HepG2 (cell line): ENCODE measurements around the gene NPTXR. TPM values are rescaled to one million over a fixed set of nuclear protein-coding genes. Genes with fewer than 3 reads are reported as not detected.

Experiments used
- AHDC1 ChIP-seq: sonication (generic); formaldehyde crosslinking; IDR thresholded peaks from 2 replicates; pipeline ENCODE4 v1.5.1; 2020; ENCODE audit warnings: mild to moderate bottlenecking, missing genetic modification reagents, borderline replicate concordance
- AKAP8 ChIP-seq: sonication (generic); formaldehyde crosslinking; IDR thresholded peaks from 2 replicates; pipeline ENCODE4 v1.5.1; 2020; ENCODE audit warnings: mild to moderate bottlenecking, missing genetic modification reagents
- E2F5 ChIP-seq: sonication (generic); formaldehyde crosslinking; conservative IDR thresholded peaks from 2 replicates; pipeline ENCODE4 v1.4.0; 2020; ENCODE audit warnings: missing genetic modification reagents
- JDP2 ChIP-seq: sonication (generic); formaldehyde crosslinking; IDR thresholded peaks from 2 replicates; pipeline ENCODE4 v1.8.1; 2022; ENCODE audit warnings: missing genetic modification reagents, borderline replicate concordance
- MATR3 ChIP-seq: sonication (generic); formaldehyde crosslinking; IDR thresholded peaks from 2 replicates; pipeline ENCODE4 v1.4.0; 2020; ENCODE audit warnings: missing genetic modification reagents
- MYPOP ChIP-seq: sonication (generic); formaldehyde crosslinking; IDR thresholded peaks from 2 replicates; pipeline ENCODE4 v1.8.1; 2023; ENCODE audit warnings: mild to moderate bottlenecking, moderate library complexity, missing genetic modification reagents
- PHF8 ChIP-seq: sonication (generic); formaldehyde crosslinking; IDR thresholded peaks from 2 replicates; pipeline ENCODE4 v1.5.0; 2020; ENCODE audit warnings: missing genetic modification reagents
- PITX1 ChIP-seq: sonication (generic); formaldehyde crosslinking; IDR thresholded peaks from 2 replicates; pipeline ENCODE4 v1.5.1; 2020; ENCODE audit warnings: mild to moderate bottlenecking, missing genetic modification reagents
- POLR2AphosphoS2 ChIP-seq: IDR thresholded peaks from 2 replicates; pipeline ENCODE4 v1.6.1; 2011; ENCODE audit warnings: low read depth, low read length, improper control_type of control experiment
- RELA ChIP-seq: sonication (generic); formaldehyde crosslinking; IDR thresholded peaks from 2 replicates; pipeline ENCODE4 v1.4.0; 2020; ENCODE audit warnings: missing genetic modification reagents
- SNAI1 ChIP-seq: sonication (generic); formaldehyde crosslinking; IDR thresholded peaks from 2 replicates; pipeline ENCODE4 v1.5.0; 2020; ENCODE audit warnings: mild to moderate bottlenecking, missing genetic modification reagents, borderline replicate concordance
- SRSF4 ChIP-seq: fragments of 200-400 bp; formaldehyde crosslinking; IDR thresholded peaks from one replicate; pipeline ENCODE4 v1.6.1; 2018; ENCODE audit warnings: mild to moderate bottlenecking, low read depth, low read length, moderate library complexity; ENCODE audit not compliant: poor library complexity, severe bottlenecking
- TMF1 ChIP-seq: sonication (generic); formaldehyde crosslinking; IDR thresholded peaks from 2 replicates; pipeline ENCODE4 v1.8.1; 2022; ENCODE audit warnings: low read depth, missing genetic modification reagents
- ZBTB10 ChIP-seq: sonication (generic); formaldehyde crosslinking; IDR thresholded peaks from 2 replicates; pipeline ENCODE4 v1.4.0; 2020; ENCODE audit warnings: missing genetic modification reagents, borderline replicate concordance
- ZNF468 ChIP-seq: sonication (generic); formaldehyde crosslinking; IDR thresholded peaks from 2 replicates; pipeline ENCODE4 v1.8.0; 2022; ENCODE audit warnings: mild to moderate bottlenecking, moderate library complexity, missing genetic modification reagents
- ZNF546 ChIP-seq: sonication (generic); formaldehyde crosslinking; conservative IDR thresholded peaks from 2 replicates; pipeline ENCODE4 v1.8.1; 2023; ENCODE audit warnings: mild to moderate bottlenecking, missing genetic modification reagents
- ZNF749 ChIP-seq: sonication (generic); formaldehyde crosslinking; IDR thresholded peaks from 2 replicates; pipeline ENCODE4 v1.8.0; 2022; ENCODE audit warnings: mild to moderate bottlenecking, missing genetic modification reagents, moderate library complexity, borderline replicate concordance
- ZNF800 ChIP-seq: sonication (generic); formaldehyde crosslinking; IDR thresholded peaks from 2 replicates; pipeline ENCODE4 v1.4.0; 2020; ENCODE audit warnings: missing genetic modification reagents
- polyA plus RNA-seq, 8 experiments: library from polyadenylated mRNA; depleted of rRNA in 3 of 8; stranded (reverse) in 7 of 8; unstranded in 1 of 8; fragments of >200 nt; fragmentation: Illumina TruSeq in 4 of 8; extraction: Trizol in 4 of 8; gene quantifications; 2 replicates each; pipeline versions ENCODE4 v1.2.1 to v1.2.3, GENCODE V29; 2011 to 2016; ENCODE audit warnings: low read depth in 4 of 8, missing spikeins in 1 of 8, mixed read lengths in 1 of 8; ENCODE audit not compliant: insufficient read depth in 1 of 8
- total RNA-seq, 5 experiments: library from RNA; depleted of rRNA; stranded (reverse); fragments of >200 nt; fragmentation: Illumina TruSeq; extraction: Trizol; gene quantifications; 2 replicates each; pipeline ENCODE4 v1.2.3, GENCODE V29; 2016; ENCODE audit warnings: low read depth in 1 of 5

Gene NPTXR
- total and polyA plus RNA-seq, 2 of the 13 experiments (the other 11 are each of a cell fraction or from before 2014, with no cell fraction given), result 2.6 to 4.8 TPM

- TF ChIP-seq AHDC1 (CRISPR knock-in tag), result no peak
- no peak for TF ChIP-seq SNAI1 (CRISPR knock-in tag)
- no peak for TF ChIP-seq ZNF468 (CRISPR knock-in tag)
- no peak for TF ChIP-seq MYPOP (CRISPR knock-in tag)
- no peak for TF ChIP-seq MATR3
- TF ChIP-seq AKAP8 (CRISPR knock-in tag), result no peak
- TF ChIP-seq SRSF4, result no peak
- TF ChIP-seq PHF8 (CRISPR knock-in tag), result no peak
- no peak for TF ChIP-seq TMF1
- TF ChIP-seq ZBTB10 (CRISPR knock-in tag), result no peak
- no peak for TF ChIP-seq JDP2 (CRISPR knock-in tag)
- TF ChIP-seq ZNF800, result peak; percentile 53; the same call in 1 of the 2 replicates
- no peak for TF ChIP-seq E2F5 (CRISPR knock-in tag)
- TF ChIP-seq RELA (CRISPR knock-in tag), result 0 out of 2 replicates have a peak, but pooled peaks have one; percentile 67
- TF ChIP-seq PITX1, result no peak
- no peak for TF ChIP-seq ZNF749 (CRISPR knock-in tag)
- no peak for TF ChIP-seq ZNF546
- TF ChIP-seq POLR2AphosphoS2, result no peak
Measured at GRCh38 chr22:38824585-38824984, 19.2 kb downstream of the NPTXR start (continued).
